Caco-2 (cell line): ENCODE data around the gene RIPOR2. TPM values are rescaled to one million over a fixed set of nuclear protein-coding genes. Genes with fewer than 3 reads are reported as not detected.

ENCODE experiments used
- BruUV-seq: library from RNA; stranded (reverse); fragments of 400-500 nt; replicated peaks from 2 replicates; lab custom pipeline; 2021; lab: Mats Ljungman, UMichigan
- CTCF ChIA-PET: fragments of 300-600 bp; sonication (Branson Sonifier 250); formaldehyde crosslinking; loops from one replicate; lab custom pipeline; 2022; ENCODE audit warnings: antibody characterized with exemption; lab: Charles Lee
- POLR2A ChIA-PET: fragments of 300-600 bp; sonication (Branson Sonifier 250); formaldehyde crosslinking; loops from one replicate; lab custom pipeline; 2022; ENCODE audit warnings: antibody characterized with exemption; lab: Charles Lee
- DNase-seq, 2 experiments: peaks; one replicate each; pipeline versions ENCODE4 v3.0.0 to v3.0.0-alpha.2; 2020 to 2022
- H3K27me3 ChIP-seq: replicated peaks from 2 replicates; pipeline ENCODE4 v1.6.0; 2011; ENCODE audit warnings: low read length; ENCODE audit not compliant: control insufficient read depth, insufficient read depth
- H3K36me3 ChIP-seq: 2 replicates; pipeline ENCODE4 v1.5.1; 2011; ENCODE audit warnings: low read length; ENCODE audit not compliant: control insufficient read depth, insufficient read depth
- H3K4me1 ChIP-seq: fragments of 250-450 bp; sonication (Bioruptor Pico); 2 replicates; pipeline ENCODE4 v1.5.1; 2020; ENCODE audit warnings: mild to moderate bottlenecking
- H3K4me3 ChIP-seq: 2 replicates; pipeline ENCODE4 v1.5.1; 2011; ENCODE audit warnings: low read depth, mild to moderate bottlenecking, control low read depth, low read length
- H3K9me3 ChIP-seq: fragments of 250-450 bp; sonication (Bioruptor Pico); 2 replicates; pipeline ENCODE4 v1.5.1; 2020; ENCODE audit warnings: mild to moderate bottlenecking, moderate library complexity
- H3K27ac Mint-ChIP-seq: one replicate; pipeline ENCODE4 v1.8.0; 2022; ENCODE audit warnings: mixed read lengths; ENCODE audit not compliant: unreplicated experiment
- H3K27me3 Mint-ChIP-seq: one replicate; pipeline ENCODE4 v1.8.0; 2022; ENCODE audit warnings: mixed read lengths; ENCODE audit not compliant: insufficient read depth, unreplicated experiment
- H3K36me3 Mint-ChIP-seq: one replicate; pipeline ENCODE4 v1.8.0; 2022; ENCODE audit warnings: mild to moderate bottlenecking, mixed read lengths; ENCODE audit not compliant: insufficient read depth, unreplicated experiment
- H3K4me1 Mint-ChIP-seq: one replicate; pipeline ENCODE4 v1.8.0; 2022; ENCODE audit warnings: low read depth, mixed read lengths; ENCODE audit not compliant: unreplicated experiment
- H3K4me3 Mint-ChIP-seq: one replicate; pipeline ENCODE4 v1.8.0; 2022; ENCODE audit warnings: mild to moderate bottlenecking, moderate library complexity, mixed read lengths; ENCODE audit not compliant: unreplicated experiment
- H3K9me3 Mint-ChIP-seq: one replicate; pipeline ENCODE4 v1.8.0; 2022; ENCODE audit warnings: mixed read lengths; ENCODE audit not compliant: unreplicated experiment
- CTCF ChIP-seq, 2 experiments: fragments of 200-600 bp in 1 of 2; IDR thresholded peaks; 1 replicate in 1 of 2; 2 replicates in 1 of 2; pipeline versions ENCODE4 v1.5.1 to v1.8.0; 2011 to 2022; ENCODE audit warnings: antibody characterized with exemption in 1 of 2, control low read depth in 1 of 2, inconsistent platforms in 1 of 2, low read depth in 1 of 2, low read length in 1 of 2, mild to moderate bottlenecking in 1 of 2, moderate library complexity in 1 of 2; ENCODE audit not compliant: insufficient read depth in 1 of 2, severe bottlenecking in 1 of 2, unreplicated experiment in 1 of 2
- intact Hi-C: fragments of 100-400 bp; cut with micrococcal nuclease; formaldehyde crosslinking; loops from one replicate; pipeline ENCODE4 v1.10.0; 2022; ENCODE audit not compliant: unreplicated experiment
- total RNA-seq: library from RNA; stranded (reverse); gene quantifications from 2 replicates; pipeline ENCODE4 v1.2.3, GENCODE V29; 2022

The RIPOR2 gene
- total RNA-seq, 1 experiment from 2014 or later: 0.64 TPM

- Histone ChIP-seq H3K36me3 (no peaks in the 10 kb centered on the region), H3K4me1 (no peaks in the 10 kb centered on the region), H3K27me3 (peaks cover 4% of the 10 kb centered on the region), H3K4me3 (no peak overlapping the region), H3K9me3 (no peaks in the 10 kb centered on the region)
- no peak for DNase-seq
- H3K4me1 Mint-ChIP-seq: no peaks in the 10 kb centered on the region
- peak overlapping the region; percentile 76 for H3K4me3 Mint-ChIP-seq
- no peak for TF ChIP-seq CTCF (IDR thresholded peaks at IDR 0.05; ENCODE audit: insufficient read depth in 1 of 2, low read depth in 1 of 2, low read length in 1 of 2, severe bottlenecking in 1 of 2, unreplicated experiment in 1 of 2)
- no peaks in the 10 kb centered on the region for H3K36me3 Mint-ChIP-seq
- ChIA-PET CTCF (interaction anchor here (0.7 to 1.4 kb wide), 2 partner anchors 115 to 159 kb away, joined by 3 to 4 read pairs; no protein-coding TSS in a partner anchor), POLR2A (no interaction called here)
- H3K9me3 Mint-ChIP-seq: no peaks in the 10 kb centered on the region
- intact Hi-C loops: loop anchor here (5.0 kb wide), 1 partner anchor 55 kb away; no protein-coding TSS in a partner anchor
- no peak overlapping the region for H3K27ac Mint-ChIP-seq
- BruUV-seq: no TSS peak
- peaks cover 19% of the 10 kb centered on the region for H3K27me3 Mint-ChIP-seq
Measured at GRCh38 chr6:24911796-24912382, 23.9 kb downstream of the RIPOR2 start.

GRCh38 chr6:24910961-24911725 lies 24.6 kb downstream of the RIPOR2 start:
- Mint-ChIP-seq H3K27me3 (peaks cover 17% of the 10 kb centered on the region), H3K36me3 (no peaks in the 10 kb centered on the region)
- peaks cover 4% of the 10 kb centered on the region for H3K27me3 ChIP-seq

More at GRCh38 chr6:24910961-24911725, 24.6 kb downstream of the RIPOR2 start:
- peak; percentile 44 to 47 for DNase-seq
- Histone ChIP-seq H3K4me3 (peak overlapping the region; percentile 40), H3K9me3 (no peaks in the 10 kb centered on the region), H3K4me1 (no peaks in the 10 kb centered on the region), H3K36me3 (no peaks in the 10 kb centered on the region)
- H3K27ac Mint-ChIP-seq: no peak overlapping the region
- H3K4me3 Mint-ChIP-seq: peak overlapping the region; percentile 76
- H3K9me3 Mint-ChIP-seq: no peaks in the 10 kb centered on the region
- CTCF ChIA-PET: interaction anchor here (0.6 to 1.4 kb wide), 5 partner anchors 9 to 195 kb away, joined by 3 to 4 read pairs (median 3); no protein-coding TSS in a partner anchor
- POLR2A ChIA-PET: interaction anchor here (0.6 kb wide), 1 partner anchor 190 kb away, joined by 28 read pairs; no protein-coding TSS in a partner anchor
- intact Hi-C loops: loop anchor here (5.0 kb wide), 1 partner anchor 54 kb away; no protein-coding TSS in a partner anchor
- TF ChIP-seq CTCF (IDR thresholded peaks at IDR 0.05; ENCODE audit: insufficient read depth in 1 of 2, low read depth in 1 of 2, low read length in 1 of 2, severe bottlenecking in 1 of 2, unreplicated experiment in 1 of 2): no peak
- no TSS peak for BruUV-seq
- H3K4me1 Mint-ChIP-seq: no peaks in the 10 kb centered on the region
